Vagina (tissue), 2 donors: ENCODE data around the gene OGN. TPM values are rescaled to one million over a fixed set of nuclear protein-coding genes. Genes with fewer than 3 reads are reported as not detected.

Experiments used
- DNase-seq, 2 donors: peaks; one replicate each; pipeline ENCODE4 v3.0.0-alpha.2; 2017; ENCODE audit errors: extremely low spot score in 2 of 2
- H3K27ac ChIP-seq: fragments of 200-600 bp; sonication (generic); one replicate; pipeline ENCODE4 v1.5.1; 2019
- H3K27me3 ChIP-seq: fragments of 200-600 bp; sonication (generic); one replicate; pipeline ENCODE4 v1.5.1; 2019
- H3K36me3 ChIP-seq, 2 donors: fragments of 200-600 bp; sonication (generic); one replicate each; pipeline ENCODE4 v1.5.1; 2017 to 2019
- H3K4me1 ChIP-seq: fragments of 200-600 bp; sonication (generic); one replicate; pipeline ENCODE4 v1.5.1; 2019
- H3K4me3 ChIP-seq, 2 donors: fragments of 200-600 bp; sonication (generic); 1 replicate in 1 of 2; 2 replicates in 1 of 2; pipeline ENCODE4 v1.5.1; 2016 to 2019
- H3K9me3 ChIP-seq: fragments of 200-600 bp; sonication (generic); one replicate; pipeline ENCODE4 v1.5.1; 2019
- POLR2A ChIP-seq, 2 donors: fragments of 450-650 bp; IDR thresholded peaks; one replicate each; pipeline ENCODE4 v1.6.1; 2017; ENCODE audit warnings: antibody characterized with exemption in 2 of 2, mild to moderate bottlenecking in 2 of 2, moderate library complexity in 2 of 2
- POLR2AphosphoS5 ChIP-seq, 2 donors: sonication (generic); formaldehyde crosslinking; IDR thresholded peaks; one replicate each; pipeline ENCODE4 v1.9.0; 2017; ENCODE audit warnings: antibody characterized with exemption in 2 of 2, mild to moderate bottlenecking in 2 of 2, low read depth in 1 of 2; ENCODE audit not compliant: insufficient read depth in 1 of 2
- intact Hi-C: fragments of 100-400 bp; cut with DNase I; formaldehyde crosslinking; loops from one replicate; pipeline ENCODE4 v1.15.1; 2023
- total RNA-seq: library from RNA; depleted of rRNA; stranded (reverse); fragments of >200 nt; gene quantifications from one replicate; pipeline ENCODE4 v1.2.3, GENCODE V29; 2016
- TF ChIP-seq, protein P1 (sequence below), 3 experiments: fragments of 450-650 bp in 2 of 3; fragments of 200-600 bp in 1 of 3; sonication (generic) in 1 of 3; IDR thresholded peaks; one replicate each; pipeline ENCODE4 v1.5.1; 2017 to 2019; ENCODE audit warnings: antibody characterized with exemption in 3 of 3, mild to moderate bottlenecking in 2 of 3, moderate library complexity in 2 of 3

The OGN gene
- total RNA-seq, 1 donor from 2014 or later = 11.5 TPM

DNA sequence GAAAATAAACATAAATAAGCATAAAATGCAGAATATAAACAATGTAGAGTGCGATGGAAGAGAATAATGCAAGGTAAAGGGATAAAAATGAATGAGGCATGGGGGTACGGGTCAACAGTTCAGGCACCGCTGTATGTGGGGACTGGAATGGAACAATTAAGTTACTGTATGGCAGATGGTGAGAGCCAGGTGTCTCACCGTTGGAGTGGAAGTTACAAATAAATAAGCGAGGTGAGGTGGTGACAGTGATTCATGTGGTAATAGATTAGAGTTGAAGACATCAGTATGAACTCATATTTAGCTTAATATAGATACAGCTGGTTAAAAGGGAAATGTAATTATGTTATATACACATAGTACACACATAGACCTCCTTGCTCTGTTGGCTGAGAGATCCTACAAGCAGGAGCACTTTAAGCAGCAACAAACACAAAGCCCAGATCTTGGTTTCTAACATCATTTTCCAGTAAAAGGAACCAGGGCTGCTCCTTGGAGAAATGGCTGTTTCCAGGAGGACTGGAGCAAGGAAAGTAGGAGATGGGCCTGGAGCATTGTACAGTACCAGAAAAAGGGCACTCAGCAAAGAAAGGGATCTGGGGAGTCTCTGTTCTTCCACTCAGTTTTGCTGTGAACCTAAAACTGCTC, 22.2 kb upstream of the OGN start:
- no peaks in the 10 kb centered on the region for H3K36me3 ChIP-seq
- no peaks in the 10 kb centered on the region for H3K27me3 ChIP-seq
- H3K27ac ChIP-seq = peak overlapping the region; percentile 33
- no peak for DNase-seq
- intact Hi-C loops = no loop called here
- H3K9me3 ChIP-seq = no peaks in the 10 kb centered on the region
- H3K4me3 ChIP-seq = no peak overlapping the region
- peaks cover 16% of the 10 kb centered on the region for H3K4me1 ChIP-seq
- TF ChIP-seq, protein P1, sequence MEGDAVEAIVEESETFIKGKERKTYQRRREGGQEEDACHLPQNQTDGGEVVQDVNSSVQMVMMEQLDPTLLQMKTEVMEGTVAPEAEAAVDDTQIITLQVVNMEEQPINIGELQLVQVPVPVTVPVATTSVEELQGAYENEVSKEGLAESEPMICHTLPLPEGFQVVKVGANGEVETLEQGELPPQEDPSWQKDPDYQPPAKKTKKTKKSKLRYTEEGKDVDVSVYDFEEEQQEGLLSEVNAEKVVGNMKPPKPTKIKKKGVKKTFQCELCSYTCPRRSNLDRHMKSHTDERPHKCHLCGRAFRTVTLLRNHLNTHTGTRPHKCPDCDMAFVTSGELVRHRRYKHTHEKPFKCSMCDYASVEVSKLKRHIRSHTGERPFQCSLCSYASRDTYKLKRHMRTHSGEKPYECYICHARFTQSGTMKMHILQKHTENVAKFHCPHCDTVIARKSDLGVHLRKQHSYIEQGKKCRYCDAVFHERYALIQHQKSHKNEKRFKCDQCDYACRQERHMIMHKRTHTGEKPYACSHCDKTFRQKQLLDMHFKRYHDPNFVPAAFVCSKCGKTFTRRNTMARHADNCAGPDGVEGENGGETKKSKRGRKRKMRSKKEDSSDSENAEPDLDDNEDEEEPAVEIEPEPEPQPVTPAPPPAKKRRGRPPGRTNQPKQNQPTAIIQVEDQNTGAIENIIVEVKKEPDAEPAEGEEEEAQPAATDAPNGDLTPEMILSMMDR (IDR thresholded peaks at IDR 0.05) = no peak
- TF ChIP-seq POLR2AphosphoS5 (IDR thresholded peaks at IDR 0.05; ENCODE audit: insufficient read depth in 1 of 2, low read depth in 1 of 2) (no peak), POLR2A (IDR thresholded peaks at IDR 0.05) (no peak)

DNA sequence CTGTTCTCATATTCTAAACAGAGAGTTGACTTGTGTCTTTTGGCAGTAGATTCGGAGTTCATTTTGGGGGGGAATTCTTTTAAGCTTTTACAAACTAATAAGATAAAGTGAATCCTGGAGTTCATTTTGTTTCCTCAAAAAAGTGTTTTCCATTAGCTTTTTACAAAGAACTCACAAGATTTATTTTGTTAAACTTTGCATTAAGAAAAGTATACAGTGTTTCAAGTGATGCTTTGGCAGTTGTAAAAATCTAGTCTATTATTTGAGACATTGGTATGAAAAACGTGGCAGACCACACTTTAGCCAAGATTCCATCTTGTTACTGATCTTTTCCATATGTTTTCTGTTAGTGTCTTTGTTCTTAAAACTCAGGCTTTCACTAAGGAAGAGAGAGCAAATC, 21.1 kb upstream of the OGN start:
- Histone ChIP-seq H3K36me3 (no peaks in the 10 kb centered on the region), H3K27me3 (no peaks in the 10 kb centered on the region), H3K4me3 (no peak overlapping the region), H3K27ac (peak overlapping the region; percentile 62), H3K9me3 (no peaks in the 10 kb centered on the region), H3K4me1 (peaks cover 16% of the 10 kb centered on the region)
- TF ChIP-seq, protein P1 (IDR thresholded peaks at IDR 0.05) = no peak
- no peak for TF ChIP-seq POLR2A (IDR thresholded peaks at IDR 0.05)
- TF ChIP-seq POLR2AphosphoS5 (IDR thresholded peaks at IDR 0.05; ENCODE audit: insufficient read depth in 1 of 2, low read depth in 1 of 2) = no peak
- intact Hi-C loops = no loop called here
- DNase-seq = no peak

DNA sequence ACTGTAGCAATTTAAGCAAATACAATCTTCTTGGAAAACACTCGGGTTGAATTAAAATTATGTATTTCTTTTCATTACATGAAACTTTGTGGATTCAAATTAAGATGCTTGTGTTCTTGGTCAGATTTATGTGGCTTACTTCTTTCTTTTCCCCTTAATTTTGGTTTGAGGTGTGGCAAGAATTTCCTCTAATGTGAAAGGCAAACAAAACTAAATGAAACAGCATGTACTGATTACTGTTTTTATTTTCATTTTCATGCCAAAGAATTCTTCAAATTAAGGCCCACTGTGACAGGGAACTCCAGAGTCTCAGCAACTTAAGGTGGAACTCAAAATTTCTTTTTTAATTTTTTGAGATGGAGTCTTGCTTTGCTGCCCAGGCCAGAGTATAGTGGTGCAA, 20.0 kb upstream of the OGN start, which contains the start of gene OMD:
OMD (minus strand) TSS at position 132 of the 400 bp plus-strand sequence. CDS start 6,913 bp downstream, outside the sequence.
- no peaks in the 10 kb centered on the region for H3K36me3 ChIP-seq

DNA sequence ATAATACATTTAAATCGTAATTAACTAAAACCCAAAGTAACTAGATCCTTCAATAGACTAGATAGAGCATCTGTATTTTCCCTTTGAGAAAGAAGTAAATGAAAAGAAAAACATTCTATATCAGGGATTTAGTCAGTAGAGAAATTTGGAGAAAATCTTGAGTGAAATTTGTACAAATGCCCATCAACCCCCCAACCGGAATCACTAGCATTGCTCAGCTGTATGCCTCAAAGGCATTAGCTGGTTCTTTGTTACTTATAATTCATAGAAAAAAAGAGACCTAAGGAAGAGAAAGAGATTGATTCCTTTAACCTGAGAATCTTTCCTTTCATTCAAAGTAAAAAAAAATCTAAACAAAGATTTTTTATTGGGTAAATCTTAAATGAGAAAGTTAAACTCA, 19.2 kb upstream of the OGN start:
- H3K4me3 ChIP-seq = peak overlapping the region in 1 of 2 donors; percentile 24
- TF ChIP-seq, protein P1 (IDR thresholded peaks at IDR 0.05) = no peak
- no peak for TF ChIP-seq POLR2AphosphoS5 (IDR thresholded peaks at IDR 0.05; ENCODE audit: insufficient read depth in 1 of 2, low read depth in 1 of 2)
- TF ChIP-seq POLR2A (IDR thresholded peaks at IDR 0.05) = no peak
- peak overlapping the region; percentile 62 for H3K27ac ChIP-seq

More for the DNA sequence above, 20.0 kb upstream of the OGN start, which contains the start of gene OMD:
- TF ChIP-seq, protein P1 (IDR thresholded peaks at IDR 0.05) = no peak
- TF ChIP-seq POLR2A (IDR thresholded peaks at IDR 0.05) (no peak), POLR2AphosphoS5 (IDR thresholded peaks at IDR 0.05; ENCODE audit: insufficient read depth in 1 of 2, low read depth in 1 of 2) (no peak)
- Histone ChIP-seq H3K4me3 (peak within 1 kb of the TSS in 1 of 2 donors; percentile 24), H3K27me3 (no peaks in the 10 kb centered on the region), H3K4me1 (peaks cover 16% of the 10 kb centered on the region), H3K27ac (peak within 1 kb of the TSS; percentile 62), H3K9me3 (no peaks in the 10 kb centered on the region)
- DNase-seq = no peak
- intact Hi-C loops = no loop called here

More for the DNA sequence above, 19.2 kb upstream of the OGN start:
- Histone ChIP-seq H3K27me3 (no peaks in the 10 kb centered on the region), H3K9me3 (no peaks in the 10 kb centered on the region), H3K36me3 (no peaks in the 10 kb centered on the region), H3K4me1 (peaks cover 16% of the 10 kb centered on the region)
- no peak for DNase-seq
- intact Hi-C loops = no loop called here
